K562 (cell line): Measurements from ENCODE around the gene ATXN3. TPM values are rescaled to one million over a fixed set of nuclear protein-coding genes. Genes with fewer than 3 reads are reported as not detected.
A peak's percentile ranks its signal among the peaks of the same experiment; 100 is the strongest.

Source experiments
- FOXM1 ChIP-seq, 2 experiments: fragments of 450-650 bp in 1 of 2; sonication (generic) in 1 of 2; formaldehyde crosslinking in 1 of 2; IDR thresholded peaks; 2 replicates each; pipeline versions ENCODE4 v1.6.1 to v1.9.0; 2017 to 2022; ENCODE audit warnings: low read depth in 2 of 2, mild to moderate bottlenecking in 2 of 2, missing genetic modification reagents in 1 of 2, moderate library complexity in 1 of 2
- KDM5B ChIP-seq: fragments of 200-600 bp; sonication (generic); IDR thresholded peaks from 2 replicates; pipeline ENCODE4 v1.6.1; 2012; ENCODE audit warnings: low read depth, mild to moderate bottlenecking, moderate library complexity, low read length, control low read depth, inconsistent platforms; ENCODE audit not compliant: insufficient replicate concordance
- NCOA1 ChIP-seq: fragments of 450-650 bp; IDR thresholded peaks from 2 replicates; pipeline ENCODE4 v1.6.1; 2016; ENCODE audit warnings: low read depth
- SETDB1 ChIP-seq: IDR thresholded peaks from one replicate; pipeline ENCODE4 v1.6.1; 2012; ENCODE audit warnings: low read length, control low read depth, inconsistent platforms
- TSC22D4 ChIP-seq: fragments of 450-650 bp; IDR thresholded peaks from 2 replicates; pipeline ENCODE4 v1.6.1; 2016; ENCODE audit warnings: missing genetic modification characterization, missing biosample characterization, control low read depth
- ZNF77 ChIP-seq: fragments of 250-450 bp; sonication (Bioruptor Pico); IDR thresholded peaks from 2 replicates; pipeline ENCODE4 v1.5.0; 2020
- polyA plus RNA-seq, 8 experiments: library from polyadenylated mRNA; depleted of rRNA in 4 of 8; stranded (reverse) in 5 of 8; unstranded in 3 of 8; fragments of >200 nt; fragmentation: Nextera tagmentation in 2 of 8; fragmentation: Illumina TruSeq in 1 of 8; extraction: Ambion mirVana in 2 of 8; extraction: Trizol in 1 of 8; gene quantifications; 2 replicates each; pipeline versions ENCODE4 v1.2.1 to v1.2.3, GENCODE V29; 2011 to 2014; ENCODE audit warnings: inconsistent platforms in 1 of 8, missing spikeins in 1 of 8
- total RNA-seq, 7 experiments: library from RNA; depleted of rRNA in 6 of 7; stranded (reverse); fragments of >200 nt in 6 of 7; fragmentation: Illumina TruSeq in 2 of 7; extraction: Trizol in 2 of 7; gene quantifications; 2 replicates each; pipeline versions ENCODE4 v1.2.1 to v1.2.3, GENCODE V29; 2011 to 2021; ENCODE audit warnings: low replicate concordance in 1 of 7
- TF ChIP-seq, protein P1 (sequence below): fragments of 450-650 bp; IDR thresholded peaks from 2 replicates; pipeline ENCODE4 v1.6.1; 2016; ENCODE audit warnings: mild to moderate bottlenecking, moderate library complexity
- TF ChIP-seq, protein P2 (sequence below): fragments of 450-650 bp; IDR thresholded peaks from 2 replicates; pipeline ENCODE4 v1.6.1; 2016; ENCODE audit warnings: antibody characterized with exemption
- TF ChIP-seq, protein P3 (sequence below): sonication (generic); formaldehyde crosslinking; IDR thresholded peaks from 2 replicates; pipeline ENCODE4 v1.5.0; 2020; ENCODE audit warnings: missing genetic modification reagents

Gene ATXN3
- total and polyA plus RNA-seq, 9 of the 15 experiments (the other 6 are each of a cell fraction or from before 2014, with no cell fraction given), result 11.3 to 25.0 (median 14.6) TPM

DNA sequence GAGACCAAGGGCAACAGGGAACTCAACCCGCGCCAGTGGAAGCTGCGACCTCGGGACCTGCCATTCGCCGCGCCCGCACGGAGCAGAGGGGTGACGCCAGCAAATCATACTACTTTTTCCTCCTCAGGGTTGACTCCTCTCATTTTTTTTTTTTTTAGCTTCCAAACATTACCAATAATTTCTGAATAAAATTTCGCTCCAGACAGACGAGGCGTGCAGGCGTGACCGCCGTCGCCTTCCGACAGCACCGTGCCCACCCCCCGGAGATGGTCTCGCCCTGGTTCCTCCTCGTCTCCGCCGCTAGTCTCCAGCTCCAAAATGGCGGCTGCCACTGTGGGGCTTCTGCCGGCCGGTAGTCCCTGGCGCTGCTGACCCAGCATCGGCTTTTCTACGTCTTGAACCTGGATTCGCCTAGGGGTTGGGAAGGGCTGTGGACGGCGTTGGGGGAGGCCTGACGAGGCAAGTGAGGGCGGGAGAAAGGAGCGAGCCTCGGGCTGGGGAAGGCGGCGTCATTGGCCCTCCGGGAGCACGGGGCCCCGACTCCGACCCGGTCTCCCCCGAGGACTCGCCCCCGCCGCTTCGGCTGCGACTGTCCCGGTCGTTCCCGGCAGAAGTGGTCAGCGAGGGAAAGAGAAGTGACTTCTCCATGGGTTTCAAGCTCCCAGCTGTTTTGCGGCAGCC is 15.4 kb upstream of the ATXN3 start, which contains the start of the genes CPSF2 and NDUFB1 (continued):
- TF ChIP-seq, protein P1, sequence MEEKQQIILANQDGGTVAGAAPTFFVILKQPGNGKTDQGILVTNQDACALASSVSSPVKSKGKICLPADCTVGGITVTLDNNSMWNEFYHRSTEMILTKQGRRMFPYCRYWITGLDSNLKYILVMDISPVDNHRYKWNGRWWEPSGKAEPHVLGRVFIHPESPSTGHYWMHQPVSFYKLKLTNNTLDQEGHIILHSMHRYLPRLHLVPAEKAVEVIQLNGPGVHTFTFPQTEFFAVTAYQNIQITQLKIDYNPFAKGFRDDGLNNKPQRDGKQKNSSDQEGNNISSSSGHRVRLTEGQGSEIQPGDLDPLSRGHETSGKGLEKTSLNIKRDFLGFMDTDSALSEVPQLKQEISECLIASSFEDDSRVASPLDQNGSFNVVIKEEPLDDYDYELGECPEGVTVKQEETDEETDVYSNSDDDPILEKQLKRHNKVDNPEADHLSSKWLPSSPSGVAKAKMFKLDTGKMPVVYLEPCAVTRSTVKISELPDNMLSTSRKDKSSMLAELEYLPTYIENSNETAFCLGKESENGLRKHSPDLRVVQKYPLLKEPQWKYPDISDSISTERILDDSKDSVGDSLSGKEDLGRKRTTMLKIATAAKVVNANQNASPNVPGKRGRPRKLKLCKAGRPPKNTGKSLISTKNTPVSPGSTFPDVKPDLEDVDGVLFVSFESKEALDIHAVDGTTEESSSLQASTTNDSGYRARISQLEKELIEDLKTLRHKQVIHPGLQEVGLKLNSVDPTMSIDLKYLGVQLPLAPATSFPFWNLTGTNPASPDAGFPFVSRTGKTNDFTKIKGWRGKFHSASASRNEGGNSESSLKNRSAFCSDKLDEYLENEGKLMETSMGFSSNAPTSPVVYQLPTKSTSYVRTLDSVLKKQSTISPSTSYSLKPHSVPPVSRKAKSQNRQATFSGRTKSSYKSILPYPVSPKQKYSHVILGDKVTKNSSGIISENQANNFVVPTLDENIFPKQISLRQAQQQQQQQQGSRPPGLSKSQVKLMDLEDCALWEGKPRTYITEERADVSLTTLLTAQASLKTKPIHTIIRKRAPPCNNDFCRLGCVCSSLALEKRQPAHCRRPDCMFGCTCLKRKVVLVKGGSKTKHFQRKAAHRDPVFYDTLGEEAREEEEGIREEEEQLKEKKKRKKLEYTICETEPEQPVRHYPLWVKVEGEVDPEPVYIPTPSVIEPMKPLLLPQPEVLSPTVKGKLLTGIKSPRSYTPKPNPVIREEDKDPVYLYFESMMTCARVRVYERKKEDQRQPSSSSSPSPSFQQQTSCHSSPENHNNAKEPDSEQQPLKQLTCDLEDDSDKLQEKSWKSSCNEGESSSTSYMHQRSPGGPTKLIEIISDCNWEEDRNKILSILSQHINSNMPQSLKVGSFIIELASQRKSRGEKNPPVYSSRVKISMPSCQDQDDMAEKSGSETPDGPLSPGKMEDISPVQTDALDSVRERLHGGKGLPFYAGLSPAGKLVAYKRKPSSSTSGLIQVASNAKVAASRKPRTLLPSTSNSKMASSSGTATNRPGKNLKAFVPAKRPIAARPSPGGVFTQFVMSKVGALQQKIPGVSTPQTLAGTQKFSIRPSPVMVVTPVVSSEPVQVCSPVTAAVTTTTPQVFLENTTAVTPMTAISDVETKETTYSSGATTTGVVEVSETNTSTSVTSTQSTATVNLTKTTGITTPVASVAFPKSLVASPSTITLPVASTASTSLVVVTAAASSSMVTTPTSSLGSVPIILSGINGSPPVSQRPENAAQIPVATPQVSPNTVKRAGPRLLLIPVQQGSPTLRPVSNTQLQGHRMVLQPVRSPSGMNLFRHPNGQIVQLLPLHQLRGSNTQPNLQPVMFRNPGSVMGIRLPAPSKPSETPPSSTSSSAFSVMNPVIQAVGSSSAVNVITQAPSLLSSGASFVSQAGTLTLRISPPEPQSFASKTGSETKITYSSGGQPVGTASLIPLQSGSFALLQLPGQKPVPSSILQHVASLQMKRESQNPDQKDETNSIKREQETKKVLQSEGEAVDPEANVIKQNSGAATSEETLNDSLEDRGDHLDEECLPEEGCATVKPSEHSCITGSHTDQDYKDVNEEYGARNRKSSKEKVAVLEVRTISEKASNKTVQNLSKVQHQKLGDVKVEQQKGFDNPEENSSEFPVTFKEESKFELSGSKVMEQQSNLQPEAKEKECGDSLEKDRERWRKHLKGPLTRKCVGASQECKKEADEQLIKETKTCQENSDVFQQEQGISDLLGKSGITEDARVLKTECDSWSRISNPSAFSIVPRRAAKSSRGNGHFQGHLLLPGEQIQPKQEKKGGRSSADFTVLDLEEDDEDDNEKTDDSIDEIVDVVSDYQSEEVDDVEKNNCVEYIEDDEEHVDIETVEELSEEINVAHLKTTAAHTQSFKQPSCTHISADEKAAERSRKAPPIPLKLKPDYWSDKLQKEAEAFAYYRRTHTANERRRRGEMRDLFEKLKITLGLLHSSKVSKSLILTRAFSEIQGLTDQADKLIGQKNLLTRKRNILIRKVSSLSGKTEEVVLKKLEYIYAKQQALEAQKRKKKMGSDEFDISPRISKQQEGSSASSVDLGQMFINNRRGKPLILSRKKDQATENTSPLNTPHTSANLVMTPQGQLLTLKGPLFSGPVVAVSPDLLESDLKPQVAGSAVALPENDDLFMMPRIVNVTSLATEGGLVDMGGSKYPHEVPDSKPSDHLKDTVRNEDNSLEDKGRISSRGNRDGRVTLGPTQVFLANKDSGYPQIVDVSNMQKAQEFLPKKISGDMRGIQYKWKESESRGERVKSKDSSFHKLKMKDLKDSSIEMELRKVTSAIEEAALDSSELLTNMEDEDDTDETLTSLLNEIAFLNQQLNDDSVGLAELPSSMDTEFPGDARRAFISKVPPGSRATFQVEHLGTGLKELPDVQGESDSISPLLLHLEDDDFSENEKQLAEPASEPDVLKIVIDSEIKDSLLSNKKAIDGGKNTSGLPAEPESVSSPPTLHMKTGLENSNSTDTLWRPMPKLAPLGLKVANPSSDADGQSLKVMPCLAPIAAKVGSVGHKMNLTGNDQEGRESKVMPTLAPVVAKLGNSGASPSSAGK, result peak; percentile 32; the same call in 1 of the 2 replicates
- TF ChIP-seq ZNF77 (CRISPR knock-in tag) (no peak), TSC22D4 (tag) (no peak), NCOA1 (no peak), FOXM1 (IDR thresholded peaks at IDR 0.05; ENCODE audit: low read depth) (peak; percentile 76), FOXM1 (CRISPR knock-in tag; IDR thresholded peaks at IDR 0.05; ENCODE audit: low read depth) (no peak), SETDB1 (no peak), KDM5B (peak; percentile 98)
- TF ChIP-seq, protein P2, sequence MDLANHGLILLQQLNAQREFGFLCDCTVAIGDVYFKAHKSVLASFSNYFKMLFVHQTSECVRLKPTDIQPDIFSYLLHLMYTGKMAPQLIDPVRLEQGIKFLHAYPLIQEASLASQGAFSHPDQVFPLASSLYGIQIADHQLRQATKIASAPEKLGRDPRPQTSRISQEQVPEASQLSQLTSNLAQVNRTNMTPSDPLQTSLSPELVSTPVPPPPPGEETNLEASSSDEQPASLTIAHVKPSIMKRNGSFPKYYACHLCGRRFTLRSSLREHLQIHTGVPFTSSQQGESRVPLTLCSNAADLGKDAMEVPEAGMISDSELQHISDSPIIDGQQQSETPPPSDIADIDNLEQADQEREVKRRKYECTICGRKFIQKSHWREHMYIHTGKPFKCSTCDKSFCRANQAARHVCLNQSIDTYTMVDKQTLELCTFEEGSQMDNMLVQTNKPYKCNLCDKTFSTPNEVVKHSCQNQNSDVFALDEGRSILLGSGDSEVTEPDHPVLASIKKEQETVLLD, result no peak
- TF ChIP-seq, protein P3, sequence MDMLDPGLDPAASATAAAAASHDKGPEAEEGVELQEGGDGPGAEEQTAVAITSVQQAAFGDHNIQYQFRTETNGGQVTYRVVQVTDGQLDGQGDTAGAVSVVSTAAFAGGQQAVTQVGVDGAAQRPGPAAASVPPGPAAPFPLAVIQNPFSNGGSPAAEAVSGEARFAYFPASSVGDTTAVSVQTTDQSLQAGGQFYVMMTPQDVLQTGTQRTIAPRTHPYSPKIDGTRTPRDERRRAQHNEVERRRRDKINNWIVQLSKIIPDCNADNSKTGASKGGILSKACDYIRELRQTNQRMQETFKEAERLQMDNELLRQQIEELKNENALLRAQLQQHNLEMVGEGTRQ (CRISPR knock-in tag), result peak; percentile 27; the same call in 1 of the 2 replicates
